GM12878 (cell line): ENCODE measurements around the gene MIA. TPM values are rescaled to one million over a fixed set of nuclear protein-coding genes. Genes with fewer than 3 reads are reported as not detected.

Source experiments
- ATAC-seq: fragments of 200-7000 bp; cut with Tn5 transposase; 3 replicates; pipeline ENCODE4 v1.9.1; 2020; ENCODE audit warnings: mild to moderate bottlenecking, moderate library complexity
- BruUV-seq: library from RNA; stranded (reverse); fragments of 400-500 nt; replicated peaks from 2 replicates; lab custom pipeline; 2021; lab: Mats Ljungman, UMichigan
- CTCF ChIA-PET: fragments of 300-600 bp; sonication (Branson Sonifier 250); formaldehyde crosslinking; extraction: SDS; loops from one replicate; lab custom pipeline; 2021; ENCODE audit warnings: inconsistent platforms; lab: Yijun Ruan, JAX
- POLR2A ChIA-PET: fragments of 350-600 bp; formaldehyde crosslinking; extraction: SDS; loops from one replicate; lab custom pipeline; 2021; ENCODE audit warnings: inconsistent platforms; lab: Charles Lee
- RAD21 ChIA-PET: fragments of 300-600 bp; sonication (Branson Sonifier 250); formaldehyde crosslinking; loops from one replicate; lab custom pipeline; 2023; ENCODE audit warnings: antibody characterized with exemption; ENCODE audit not compliant: unreplicated experiment; lab: Charles Lee
- SMC1A ChIA-PET: fragments of 300-600 bp; sonication (Branson Sonifier 250); formaldehyde crosslinking; loops from one replicate; lab custom pipeline; 2023; ENCODE audit not compliant: unreplicated experiment, uncharacterized antibody; lab: Charles Lee
- DNase-seq: peaks from one replicate; pipeline ENCODE4 v3.0.0-alpha.2; 2011; ENCODE audit warnings: low read depth, low spot score
- FAIRE-seq: peaks from 3 replicates; lab custom pipeline; 2011; peaks lifted over from hg19 to GRCh38; lab: Jason Lieb, UNC
- H2AFZ ChIP-seq: 2 replicates; pipeline ENCODE4 v1.6.0; 2011; ENCODE audit warnings: low read depth, low read length, control low read depth; ENCODE audit not compliant: control insufficient read depth
- H3K27ac ChIP-seq: 2 replicates; pipeline ENCODE4 v1.5.1; 2011; ENCODE audit warnings: control low read depth; ENCODE audit not compliant: control insufficient read depth, insufficient read depth
- H3K27me3 ChIP-seq, 2 experiments: replicated peaks in 1 of 2; 2 replicates each; pipeline versions ENCODE4 v1.6.0 to v1.6.1; 2011; ENCODE audit warnings: low read length in 1 of 2; ENCODE audit not compliant: control insufficient read depth in 2 of 2, insufficient read depth in 2 of 2
- H3K36me3 ChIP-seq, 2 experiments: 2 replicates each; pipeline ENCODE4 v1.5.1; 2011; ENCODE audit warnings: low read length in 1 of 2; ENCODE audit not compliant: control insufficient read depth in 2 of 2, insufficient read depth in 2 of 2
- H3K4me1 ChIP-seq: 2 replicates; pipeline ENCODE4 v1.6.1; 2011; ENCODE audit warnings: mild to moderate bottlenecking, low read length, moderate library complexity, mixed read lengths; ENCODE audit not compliant: control insufficient read depth, insufficient read depth
- H3K4me2 ChIP-seq: 2 replicates; pipeline ENCODE4 v1.6.0; 2011; ENCODE audit warnings: control low read depth; ENCODE audit not compliant: control insufficient read depth, insufficient read depth
- H3K4me3 ChIP-seq: fragments of 200-600 bp; sonication (generic); 2 replicates; pipeline ENCODE4 v1.5.1; 2016
- H3K79me2 ChIP-seq: 2 replicates; pipeline ENCODE4 v1.6.0; 2011; ENCODE audit warnings: low read length; ENCODE audit not compliant: control insufficient read depth, insufficient read depth
- H3K9ac ChIP-seq: 2 replicates; pipeline ENCODE4 v1.8.0; 2011; ENCODE audit warnings: low read length, control low read depth, mixed read lengths; ENCODE audit not compliant: control insufficient read depth, insufficient read depth
- H3K9me3 ChIP-seq: replicated peaks from 3 replicates; pipeline ENCODE4 v1.5.1; 2011; ENCODE audit warnings: mild to moderate bottlenecking, low read length; ENCODE audit not compliant: control insufficient read depth, insufficient read depth
- H4K20me1 ChIP-seq: 2 replicates; pipeline ENCODE4 v1.6.0; 2011; ENCODE audit not compliant: control insufficient read depth, insufficient read depth
- ASH2L ChIP-seq: fragments of 300-600, 200-600 bp; sonication (generic); IDR thresholded peaks from 2 replicates; pipeline ENCODE4 v1.6.1; 2017; ENCODE audit warnings: low read depth, mild to moderate bottlenecking, borderline replicate concordance
- EGR1 ChIP-seq, 2 experiments: IDR thresholded peaks; 1 replicate in 1 of 2; 2 replicates in 1 of 2; pipeline ENCODE4 v1.6.1; 2011 to 2012; ENCODE audit warnings: low read depth in 2 of 2, low read length in 2 of 2, borderline replicate concordance in 1 of 2, mild to moderate bottlenecking in 1 of 2, moderate library complexity in 1 of 2
- GATAD2B ChIP-seq: fragments of 450-650 bp; conservative IDR thresholded peaks from 2 replicates; pipeline ENCODE4 v1.6.1; 2017; ENCODE audit warnings: low read depth, mild to moderate bottlenecking, moderate library complexity
- IRF4 ChIP-seq: IDR thresholded peaks from 2 replicates; pipeline ENCODE4 v1.6.1; 2011; ENCODE audit warnings: low read depth, low read length
- NBN ChIP-seq: fragments of 450-650 bp; IDR thresholded peaks from 2 replicates; pipeline ENCODE4 v1.6.1; 2016
- NFYB ChIP-seq: IDR thresholded peaks from 2 replicates; pipeline ENCODE4 v1.6.1; 2011; ENCODE audit warnings: low read depth, mild to moderate bottlenecking, low read length, improper control_type of control experiment, moderate library complexity; ENCODE audit not compliant: insufficient read depth
- PAX5 ChIP-seq: IDR thresholded peaks from 2 replicates; pipeline ENCODE4 v1.6.1; 2011; ENCODE audit warnings: low read depth, low read length, borderline replicate concordance
- PKNOX1 ChIP-seq: fragments of 450-650 bp; IDR thresholded peaks from 2 replicates; pipeline ENCODE4 v1.6.1; 2016; ENCODE audit warnings: mild to moderate bottlenecking
- RAD21 ChIP-seq: IDR thresholded peaks from 2 replicates; pipeline ENCODE4 v1.6.1; 2011; ENCODE audit warnings: mild to moderate bottlenecking, low read depth, low read length, moderate library complexity; ENCODE audit not compliant: insufficient read depth
- SIN3A ChIP-seq: IDR thresholded peaks from 2 replicates; pipeline ENCODE4 v1.6.1; 2012; ENCODE audit warnings: low read depth, low read length, improper control_type of control experiment
- SMARCA5 ChIP-seq: fragments of 450-650 bp; IDR thresholded peaks from 2 replicates; pipeline ENCODE4 v1.6.1; 2017; ENCODE audit warnings: mild to moderate bottlenecking
- SMC3 ChIP-seq: IDR thresholded peaks from 2 replicates; pipeline ENCODE4 v1.6.1; 2011; ENCODE audit warnings: low read length, improper control_type of control experiment, borderline replicate concordance
- ZBTB33 ChIP-seq: fragments of 450-650 bp; IDR thresholded peaks from 2 replicates; pipeline ENCODE4 v1.6.1; 2017; ENCODE audit warnings: mild to moderate bottlenecking
- ZNF24 ChIP-seq: fragments of 450-650 bp; IDR thresholded peaks from 2 replicates; pipeline ENCODE4 v1.6.1; 2017; ENCODE audit warnings: antibody characterized with exemption, mild to moderate bottlenecking
- WGBS: methylation state at CpG from one replicate; pipeline ENCODE4 v1.1.6; 2016; ENCODE audit warnings: low lambda C conversion rate; ENCODE audit not compliant: insufficient replicate concordance, insufficient coverage; ENCODE audit errors: missing lambda C conversion rate; 5-methylcytosine and 5-hydroxymethylcytosine counted together
- in situ Hi-C: fragments of 300-500 bp; cut with MboI; formaldehyde crosslinking; loops from 9 replicates; pipeline ENCODE4 v1.14.3; 2018; ENCODE audit warnings: mixed read lengths
- intact Hi-C: fragments of 100-400 bp; cut with micrococcal nuclease; formaldehyde crosslinking; loops from one replicate; pipeline ENCODE4 v1.14.2; 2022; ENCODE audit not compliant: unreplicated experiment
- polyA plus RNA-seq, 11 experiments: library from polyadenylated mRNA; depleted of rRNA in 4 of 11; unstranded in 6 of 11; stranded (reverse) in 5 of 11; fragments of >200 nt; fragmentation: Nextera tagmentation in 4 of 11; fragmentation: Illumina TruSeq in 1 of 11; extraction: Ambion mirVana in 4 of 11; extraction: Trizol in 1 of 11; gene quantifications; 1 replicate in 1 of 11; 2 replicates in 10 of 11; pipeline versions ENCODE4 v1.2.1 to v1.2.3, GENCODE V29; 2011 to 2016; ENCODE audit warnings: inconsistent platforms in 2 of 11, missing spikeins in 2 of 11, low read depth in 1 of 11
- total RNA-seq, 4 experiments: library from RNA; depleted of rRNA in 3 of 4; stranded (reverse); fragments of >200 nt in 3 of 4; fragmentation: Illumina TruSeq in 1 of 4; extraction: Trizol in 1 of 4; gene quantifications; 2 replicates each; pipeline versions ENCODE4 v1.2.1 to v1.2.3, GENCODE V29; 2013 to 2021
- TF ChIP-seq, protein P1 (sequence below): fragments of 450-650 bp; IDR thresholded peaks from 2 replicates; pipeline ENCODE4 v1.6.1; 2016; ENCODE audit warnings: mild to moderate bottlenecking, moderate library complexity, borderline replicate concordance

The MIA gene
- total and polyA plus RNA-seq, 10 of the 15 experiments (the other 5 are each of a cell fraction or from before 2014, with no cell fraction given), result 0.16 to 2.7 (median 1.4) TPM; not detected in 3

- FAIRE-seq, result peak; percentile 80
- Histone ChIP-seq H4K20me1 (peaks cover 16% of the 10 kb centered on the region), H3K9me3 (no peaks in the 10 kb centered on the region), H3K4me3 (no peak overlapping the region), H3K9ac (no peak overlapping the region), H3K79me2 (peaks cover 40% of the 10 kb centered on the region), H3K4me1 (peaks cover 41% of the 10 kb centered on the region), H3K36me3 (peaks cover 15 to 23% of the 10 kb centered on the region in 2 experiments; a peak in 3 of 4 replicates), H3K27ac (no peak overlapping the region), H2AFZ (no peak overlapping the region), H3K27me3 (no peaks in the 10 kb centered on the region), H3K4me2 (0 out of 2 replicates have a peak overlapping the region, but pooled peaks have one; percentile 38)
- intact Hi-C loops, result no loop called here
- no peak for DNase-seq
- ChIA-PET POLR2A (interaction anchor here (1.0 to 4.3 kb wide), 5 partner anchors 28 to 143 kb away, joined by 4 to 37 read pairs (median 8); partner anchors contain the start of genes ACTMAP, RAB4B and SNRPA), RAD21 (interaction anchor here (1.0 to 3.6 kb wide), 11 partner anchors 8 to 143 kb away, joined by 3 to 29 read pairs (median 5); partner anchors contain the start of genes ACTMAP, COQ8B, EGLN2 and ITPKC), CTCF (interaction anchor here (0.6 to 5.9 kb wide), 18 partner anchors 8 to 144 kb away, joined by 3 to 51 read pairs (median 8); partner anchors contain the start of genes COQ8B, EGLN2, ITPKC and MIA), SMC1A (interaction anchor here (0.6 to 4.2 kb wide), 9 partner anchors 9 to 144 kb away, joined by 3 to 41 read pairs (median 6); partner anchors contain the start of genes ACTMAP, RAB4B and SNRPA)
- WGBS, result 57% methylated on average over 26 of the region's 26 CpGs
- no TSS peak for BruUV-seq
- in situ Hi-C loops, result no loop called here
- peak; percentile 77 for ATAC-seq
- TF ChIP-seq ZBTB33, result no peak
- no peak for TF ChIP-seq SIN3A
- peak in 1 of 2 experiments; percentile 12; a peak in 1 of 3 replicates for TF ChIP-seq EGR1 (IDR thresholded peaks at IDR 0.05; ENCODE audit: borderline replicate concordance in 1 of 2, low read depth in 2 of 2, low read length in 2 of 2)
- peak; percentile 81 for TF ChIP-seq SMC3
- 0 out of 2 replicates have a peak, but pooled peaks have one; percentile 37 for TF ChIP-seq IRF4
- no peak for TF ChIP-seq ASH2L
- peak; percentile 53 for TF ChIP-seq RAD21
- peak; percentile 92 for TF ChIP-seq SMARCA5
- 0 out of 2 replicates have a peak, but pooled peaks have one; percentile 18 for TF ChIP-seq ZNF24
- TF ChIP-seq NBN, result no peak
- TF ChIP-seq, protein P1, sequence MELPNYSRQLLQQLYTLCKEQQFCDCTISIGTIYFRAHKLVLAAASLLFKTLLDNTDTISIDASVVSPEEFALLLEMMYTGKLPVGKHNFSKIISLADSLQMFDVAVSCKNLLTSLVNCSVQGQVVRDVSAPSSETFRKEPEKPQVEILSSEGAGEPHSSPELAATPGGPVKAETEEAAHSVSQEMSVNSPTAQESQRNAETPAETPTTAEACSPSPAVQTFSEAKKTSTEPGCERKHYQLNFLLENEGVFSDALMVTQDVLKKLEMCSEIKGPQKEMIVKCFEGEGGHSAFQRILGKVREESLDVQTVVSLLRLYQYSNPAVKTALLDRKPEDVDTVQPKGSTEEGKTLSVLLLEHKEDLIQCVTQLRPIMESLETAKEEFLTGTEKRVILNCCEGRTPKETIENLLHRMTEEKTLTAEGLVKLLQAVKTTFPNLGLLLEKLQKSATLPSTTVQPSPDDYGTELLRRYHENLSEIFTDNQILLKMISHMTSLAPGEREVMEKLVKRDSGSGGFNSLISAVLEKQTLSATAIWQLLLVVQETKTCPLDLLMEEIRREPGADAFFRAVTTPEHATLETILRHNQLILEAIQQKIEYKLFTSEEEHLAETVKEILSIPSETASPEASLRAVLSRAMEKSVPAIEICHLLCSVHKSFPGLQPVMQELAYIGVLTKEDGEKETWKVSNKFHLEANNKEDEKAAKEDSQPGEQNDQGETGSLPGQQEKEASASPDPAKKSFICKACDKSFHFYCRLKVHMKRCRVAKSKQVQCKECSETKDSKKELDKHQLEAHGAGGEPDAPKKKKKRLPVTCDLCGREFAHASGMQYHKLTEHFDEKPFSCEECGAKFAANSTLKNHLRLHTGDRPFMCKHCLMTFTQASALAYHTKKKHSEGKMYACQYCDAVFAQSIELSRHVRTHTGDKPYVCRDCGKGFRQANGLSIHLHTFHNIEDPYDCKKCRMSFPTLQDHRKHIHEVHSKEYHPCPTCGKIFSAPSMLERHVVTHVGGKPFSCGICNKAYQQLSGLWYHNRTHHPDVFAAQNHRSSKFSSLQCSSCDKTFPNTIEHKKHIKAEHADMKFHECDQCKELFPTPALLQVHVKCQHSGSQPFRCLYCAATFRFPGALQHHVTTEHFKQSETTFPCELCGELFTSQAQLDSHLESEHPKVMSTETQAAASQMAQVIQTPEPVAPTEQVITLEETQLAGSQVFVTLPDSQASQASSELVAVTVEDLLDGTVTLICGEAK, result no peak
- peak; percentile 95 for TF ChIP-seq PKNOX1
- TF ChIP-seq GATAD2B, result peak; percentile 54; the same call in 1 of the 2 replicates
- no peak for TF ChIP-seq PAX5
- no peak for TF ChIP-seq NFYB
Observed at GRCh38 chr19:40806423-40807146, 31.3 kb downstream of the MIA start.
